ENCODE measurements around the gene ALDH1A2. TPM values are rescaled to one million over a fixed set of nuclear protein-coding genes. Genes with fewer than 3 reads are reported as not detected.

Gene ALDH1A2
- total RNA-seq, 1 experiment from 2014 or later, result not detected

- DNase-seq (ENCODE audit: low read depth), result no peak
Measured at GRCh38 chr15:57947282-57947681, 118.2 kb downstream of the ALDH1A2 start.

- DNase-seq (ENCODE audit: low read depth), result no peak
Measured at GRCh38 chr15:57946491-57947048, 118.9 kb downstream of the ALDH1A2 start.

- DNase-seq (ENCODE audit: low read depth), result no peak
Measured at GRCh38 chr15:57945616-57946015, 119.9 kb downstream of the ALDH1A2 start.

- DNase-seq (ENCODE audit: low read depth), result no peak
Measured at GRCh38 chr15:57943754-57944420, 121.6 kb downstream of the ALDH1A2 start.

GRCh38 chr15:57943171-57943570 is 122.3 kb downstream of the ALDH1A2 start:
- DNase-seq (ENCODE audit: low read depth), result no peak

GRCh38 chr15:57941816-57942215 is 123.7 kb downstream of the ALDH1A2 start:
- no peak for DNase-seq (ENCODE audit: low read depth)

- no peak for DNase-seq (ENCODE audit: low read depth)
Measured at GRCh38 chr15:57932348-57932747, 133.2 kb downstream of the ALDH1A2 start.

GRCh38 chr15:57931570-57931969 is 133.9 kb downstream of the ALDH1A2 start:
- DNase-seq (ENCODE audit: low read depth), result no peak

GRCh38 chr15:57927091-57927631 is 138.3 kb downstream of the ALDH1A2 start:
- no peak for DNase-seq (ENCODE audit: low read depth)

GRCh38 chr15:57925650-57926049 is 139.9 kb downstream of the ALDH1A2 start:
- DNase-seq (ENCODE audit: low read depth), result no peak

GRCh38 chr15:57924598-57924997 is 140.9 kb downstream of the ALDH1A2 start:
- DNase-seq (ENCODE audit: low read depth), result no peak

GRCh38 chr15:57923750-57924149 is 141.8 kb downstream of the ALDH1A2 start:
- DNase-seq (ENCODE audit: low read depth), result no peak

- DNase-seq (ENCODE audit: low read depth), result no peak
Measured at GRCh38 chr15:57923306-57923705, 142.2 kb downstream of the ALDH1A2 start.

GRCh38 chr15:57922776-57923175 is 142.7 kb downstream of the ALDH1A2 start:
- DNase-seq (ENCODE audit: low read depth), result peak; percentile 8

GRCh38 chr15:57921371-57921770 is 144.1 kb downstream of the ALDH1A2 start:
- no peak for DNase-seq (ENCODE audit: low read depth)

- no peak for DNase-seq (ENCODE audit: low read depth)
Measured at GRCh38 chr15:57920911-57921310, 144.6 kb downstream of the ALDH1A2 start.

GRCh38 chr15:57919754-57920153 is 145.8 kb downstream of the ALDH1A2 start:
- DNase-seq (ENCODE audit: low read depth), result no peak

- no peak for DNase-seq (ENCODE audit: low read depth)
Measured at GRCh38 chr15:57917998-57918397, 147.5 kb downstream of the ALDH1A2 start.

- DNase-seq (ENCODE audit: low read depth), result no peak
Measured at GRCh38 chr15:57916695-57917094, 148.8 kb downstream of the ALDH1A2 start.

- DNase-seq (ENCODE audit: low read depth), result no peak
Measured at GRCh38 chr15:57915827-57916531, 149.5 kb downstream of the ALDH1A2 start.

GRCh38 chr15:57914350-57915055 is 151.0 kb downstream of the ALDH1A2 start:
- no peak for DNase-seq (ENCODE audit: low read depth)

- no peak for DNase-seq (ENCODE audit: low read depth)
Measured at GRCh38 chr15:57911247-57911646, 154.3 kb downstream of the ALDH1A2 start.
